IMR-90 (cell line): ENCODE results near the gene HBD. TPM values are rescaled to one million over a fixed set of nuclear protein-coding genes. Genes with fewer than 3 reads are reported as not detected.

ENCODE experiments used
- ATAC-seq: fragments of 200-7000 bp; cut with Tn5 transposase; 2 replicates; pipeline ENCODE4 v1.9.1; 2020; ENCODE audit warnings: low read depth, mild to moderate bottlenecking, moderate library complexity
- BruUV-seq: library from RNA; stranded (reverse); fragments of 400-500 nt; replicated peaks from 2 replicates; lab custom pipeline; 2021; lab: Mats Ljungman, UMichigan
- CTCF ChIA-PET: fragments of 300-600 bp; formaldehyde crosslinking; extraction: SDS; loops from one replicate; lab custom pipeline; 2021; ENCODE audit warnings: antibody characterized with exemption; lab: Yijun Ruan, JAX
- POLR2A ChIA-PET: fragments of 300-600 bp; sonication (Branson Sonifier 250); formaldehyde crosslinking; loops from one replicate; lab custom pipeline; 2022; ENCODE audit warnings: antibody characterized with exemption; ENCODE audit not compliant: unreplicated experiment; lab: Charles Lee
- DNase-seq: peaks from one replicate; pipeline ENCODE4 v3.0.0; 2013
- H2AFZ ChIP-seq: replicated peaks from 2 replicates; pipeline ENCODE3; 2013; ENCODE audit warnings: low read length, mild to moderate bottlenecking; ENCODE audit not compliant: poor library complexity
- H2AK5ac ChIP-seq: 2 replicates; pipeline ENCODE4 v1.6.1; 2013; ENCODE audit warnings: low read depth, low read length, inconsistent platforms
- H2AK9ac ChIP-seq: replicated peaks from 2 replicates; pipeline ENCODE3; 2013; ENCODE audit warnings: mild to moderate bottlenecking, low read depth, low read length, moderate library complexity; ENCODE audit not compliant: poor library complexity
- H2BK120ac ChIP-seq: 2 replicates; pipeline ENCODE4 v1.6.1; 2013; ENCODE audit warnings: low read depth, low read length, inconsistent platforms
- H2BK15ac ChIP-seq: 3 replicates; pipeline ENCODE4 v1.6.1; 2013; ENCODE audit warnings: low read depth, low read length, inconsistent platforms
- H2BK20ac ChIP-seq: 2 replicates; pipeline ENCODE4 v1.6.1; 2013; ENCODE audit warnings: low read depth, mild to moderate bottlenecking, inconsistent platforms, low read length, moderate library complexity
- H2BK5ac ChIP-seq: 2 replicates; pipeline ENCODE4 v1.6.1; 2013; ENCODE audit warnings: mild to moderate bottlenecking, low read depth, low read length, inconsistent platforms; ENCODE audit not compliant: poor library complexity, severe bottlenecking
- H3K14ac ChIP-seq: replicated peaks from 2 replicates; pipeline ENCODE4 v1.6.1; 2013; ENCODE audit warnings: low read depth, low read length, inconsistent platforms
- H3K18ac ChIP-seq: 2 replicates; pipeline ENCODE4 v1.6.1; 2013; ENCODE audit warnings: low read depth, low read length, control low read depth
- H3K23ac ChIP-seq: 2 replicates; pipeline ENCODE4 v1.6.1; 2013; ENCODE audit warnings: low read depth, low read length, inconsistent platforms
- H3K27ac ChIP-seq: 2 replicates; pipeline ENCODE4 v1.5.1; 2013; ENCODE audit warnings: mild to moderate bottlenecking, control low read depth, low read length; ENCODE audit not compliant: insufficient read depth
- H3K27me3 ChIP-seq: 2 replicates; pipeline ENCODE4 v1.6.1; 2013; ENCODE audit warnings: low read length; ENCODE audit not compliant: control insufficient read depth, insufficient read depth
- H3K36me3 ChIP-seq: 2 replicates; pipeline ENCODE4 v1.6.1; 2013; ENCODE audit warnings: low read length, mixed read lengths; ENCODE audit not compliant: control insufficient read depth, insufficient read depth
- H3K4ac ChIP-seq: 2 replicates; pipeline ENCODE4 v1.6.1; 2013; ENCODE audit warnings: low read depth, low read length, inconsistent platforms
- H3K4me1 ChIP-seq: 2 replicates; pipeline ENCODE4 v1.6.1; 2013; ENCODE audit warnings: low read length, mixed read lengths; ENCODE audit not compliant: control insufficient read depth, insufficient read depth
- H3K4me2 ChIP-seq: 2 replicates; pipeline ENCODE4 v1.6.1; 2013; ENCODE audit warnings: low read depth, mild to moderate bottlenecking, control low read depth, low read length, moderate library complexity
- H3K4me3 ChIP-seq: 2 replicates; pipeline ENCODE4 v1.5.1; 2013; ENCODE audit warnings: low read depth, mild to moderate bottlenecking, control low read depth, low read length, moderate library complexity; ENCODE audit not compliant: insufficient read depth
- H3K56ac ChIP-seq: 2 replicates; pipeline ENCODE4 v1.6.1; 2013; ENCODE audit warnings: low read length, inconsistent platforms; ENCODE audit not compliant: insufficient read depth; ENCODE audit errors: extremely low read depth
- H3K79me1 ChIP-seq, 2 experiments: 2 replicates each; pipeline ENCODE4 v1.6.1; 2013; ENCODE audit warnings: low read length in 2 of 2, inconsistent platforms in 1 of 2, low read depth in 1 of 2
- H3K9ac ChIP-seq: 2 replicates; pipeline ENCODE4 v1.6.1; 2013; ENCODE audit warnings: low read depth, low read length, control low read depth
- H3K9me1 ChIP-seq: 2 replicates; pipeline ENCODE4 v1.6.1; 2013; ENCODE audit warnings: low read length, inconsistent platforms; ENCODE audit not compliant: insufficient read depth
- H3K9me3 ChIP-seq: 2 replicates; pipeline ENCODE4 v1.6.1; 2013; ENCODE audit warnings: low read length; ENCODE audit not compliant: control insufficient read depth, insufficient read depth
- H4K20me1 ChIP-seq: 2 replicates; pipeline ENCODE4 v1.6.1; 2013; ENCODE audit warnings: low read length, inconsistent platforms; ENCODE audit not compliant: insufficient read depth
- H4K5ac ChIP-seq: 2 replicates; pipeline ENCODE4 v1.6.1; 2013; ENCODE audit warnings: mild to moderate bottlenecking, low read depth, low read length, control low read depth
- H4K8ac ChIP-seq, 2 experiments: 2 replicates each; pipeline ENCODE4 v1.6.1; 2013; ENCODE audit warnings: low read depth in 2 of 2, low read length in 2 of 2, control low read depth in 1 of 2, inconsistent platforms in 1 of 2
- H4K91ac ChIP-seq: 2 replicates; pipeline ENCODE4 v1.6.1; 2013; ENCODE audit warnings: low read depth, low read length, inconsistent platforms; ENCODE audit not compliant: insufficient read depth
- BHLHE40 ChIP-seq: fragments of 150-350 bp; IDR thresholded peaks from 2 replicates; pipeline ENCODE4 v1.6.1; 2016; ENCODE audit warnings: mild to moderate bottlenecking, low read depth, low read length
- CEBPB ChIP-seq: IDR thresholded peaks from 2 replicates; pipeline ENCODE4 v1.6.1; 2012; ENCODE audit warnings: low read depth, low read length, improper control_type of control experiment
- CHD1 ChIP-seq: IDR thresholded peaks from 2 replicates; pipeline ENCODE4 v1.6.1; 2012; ENCODE audit warnings: low read depth, low read length, improper control_type of control experiment
- CTCF ChIP-seq: conservative IDR thresholded peaks from 2 replicates; pipeline ENCODE4 v1.5.1; 2012; ENCODE audit warnings: mild to moderate bottlenecking, low read depth, low read length, improper control_type of control experiment
- ELK1 ChIP-seq: fragments of 150-350 bp; IDR thresholded peaks from 2 replicates; pipeline ENCODE4 v1.6.1; 2016; ENCODE audit warnings: low read depth, mild to moderate bottlenecking, low read length, moderate library complexity, borderline replicate concordance
- FOS ChIP-seq: fragments of 150-350 bp; IDR thresholded peaks from 2 replicates; pipeline ENCODE4 v1.6.1; 2016; ENCODE audit warnings: low read depth, low read length
- MAFK ChIP-seq: IDR thresholded peaks from 2 replicates; pipeline ENCODE4 v1.6.1; 2012; ENCODE audit warnings: low read depth, low read length, improper control_type of control experiment
- MAZ ChIP-seq: IDR thresholded peaks from 2 replicates; pipeline ENCODE4 v1.6.1; 2012; ENCODE audit warnings: low read depth, mild to moderate bottlenecking, low read length, improper control_type of control experiment, moderate library complexity, borderline replicate concordance
- MXI1 ChIP-seq: IDR thresholded peaks from 2 replicates; pipeline ENCODE4 v1.6.1; 2012; ENCODE audit warnings: low read depth, mild to moderate bottlenecking, low read length, moderate library complexity, borderline replicate concordance
- NFE2L2 ChIP-seq: fragments of 150-350 bp; IDR thresholded peaks from 2 replicates; pipeline ENCODE4 v1.6.1; 2016; ENCODE audit warnings: low read depth, mild to moderate bottlenecking, low read length
- POLR2A ChIP-seq: IDR thresholded peaks from 2 replicates; pipeline ENCODE4 v1.6.1; 2012; ENCODE audit warnings: mild to moderate bottlenecking, low read depth, low read length
- RAD21 ChIP-seq: IDR thresholded peaks from 2 replicates; pipeline ENCODE4 v1.6.1; 2012; ENCODE audit warnings: low read length, improper control_type of control experiment
- RCOR1 ChIP-seq: IDR thresholded peaks from 2 replicates; pipeline ENCODE4 v1.6.1; 2012; ENCODE audit warnings: mild to moderate bottlenecking, low read length, improper control_type of control experiment; ENCODE audit not compliant: insufficient replicate concordance
- RFX5 ChIP-seq: IDR thresholded peaks from 2 replicates; pipeline ENCODE4 v1.8.0; 2012; ENCODE audit warnings: low read depth, mild to moderate bottlenecking, low read length, moderate library complexity
- SMC3 ChIP-seq: fragments of 150-350 bp; IDR thresholded peaks from 2 replicates; pipeline ENCODE4 v1.6.1; 2016; ENCODE audit warnings: low read depth, mild to moderate bottlenecking, antibody characterized with exemption, low read length, moderate library complexity
- USF2 ChIP-seq: fragments of 150-350 bp; IDR thresholded peaks from 2 replicates; pipeline ENCODE4 v1.6.1; 2017; ENCODE audit warnings: mild to moderate bottlenecking, antibody characterized with exemption, low read length, low read depth
- dilution Hi-C: fragments of 300-500 bp; cut with HindIII; formaldehyde crosslinking; loops from one replicate; pipeline ENCODE4 v1.14.3; 2018; ENCODE audit warnings: low sequenced_read_pairs; ENCODE audit not compliant: unreplicated experiment
- in situ Hi-C: fragments of 300-500 bp; cut with MboI; formaldehyde crosslinking; loops from 3 replicates; pipeline ENCODE4 v1.14.3; 2019; ENCODE audit warnings: low sequenced_read_pairs, inconsistent platforms, mixed read lengths
- intact Hi-C: fragments of 100-400 bp; cut with micrococcal nuclease; formaldehyde crosslinking; loops from 2 replicates; pipeline ENCODE4 v1.10.0; 2022
- polyA plus RNA-seq, 3 experiments: library from polyadenylated mRNA; depleted of rRNA; stranded (reverse); fragments of >200 nt; gene quantifications; 2 replicates each; pipeline ENCODE4 v1.2.3, GENCODE V29; 2012; ENCODE audit warnings: low replicate concordance in 1 of 3
- total RNA-seq: library from RNA; depleted of rRNA; stranded (reverse); fragments of >200 nt; gene quantifications from 2 replicates; pipeline ENCODE4 v1.2.3, GENCODE V29; 2012

The HBD gene
- total and polyA plus RNA-seq, 2 of the 4 experiments (the other 2 are of a cell fraction): 6.3 to 12.0 TPM

GRCh38 chr11:5239046-5239445 is 4.8 kb upstream of the HBD start:
- no peak for DNase-seq
- Histone ChIP-seq H2AFZ (no peak overlapping the region), H3K23ac (no peak overlapping the region), H4K5ac (no peak overlapping the region), H3K9me3 (no peaks in the 10 kb centered on the region), H2AK5ac (no peak overlapping the region), H2BK5ac (no peak overlapping the region), H3K9ac (no peak overlapping the region), H3K27me3 (no peaks in the 10 kb centered on the region), H3K4me1 (peaks cover 5% of the 10 kb centered on the region), H3K4me2 (no peak overlapping the region), H2BK15ac (no peak overlapping the region), H3K27ac (no peak overlapping the region), H2BK120ac (no peak overlapping the region), H3K56ac (no peak overlapping the region), H3K79me1 (no peaks in the 10 kb centered on the region), H2BK20ac (no peak overlapping the region), H4K8ac (no peak overlapping the region), H4K91ac (no peak overlapping the region), H3K9me1 (peaks cover 9% of the 10 kb centered on the region; the same call in 1 of the 2 replicates), H3K18ac (no peak overlapping the region), H3K4ac (no peak overlapping the region), H2AK9ac (no peak overlapping the region), H3K36me3 (no peaks in the 10 kb centered on the region), H4K20me1 (no peaks in the 10 kb centered on the region), H3K4me3 (no peak overlapping the region), H3K14ac (no peak overlapping the region)
- ATAC-seq: no peak
- ChIA-PET CTCF (no interaction called here), POLR2A (no interaction called here)
- no peak for TF ChIP-seq RFX5
- no peak for TF ChIP-seq ELK1
- no peak for TF ChIP-seq RAD21
- no peak for TF ChIP-seq FOS
- no peak for TF ChIP-seq NFE2L2
- TF ChIP-seq BHLHE40: no peak
- TF ChIP-seq CEBPB: no peak
- TF ChIP-seq SMC3: no peak
- TF ChIP-seq MAFK: no peak
- no peak for TF ChIP-seq CHD1
- TF ChIP-seq MXI1: no peak
- no peak for TF ChIP-seq RCOR1
- no peak for TF ChIP-seq USF2
- TF ChIP-seq CTCF: no peak
- no peak for TF ChIP-seq MAZ
- no peak for TF ChIP-seq POLR2A
- intact Hi-C loops: no loop called here
- BruUV-seq: no TSS peak
- dilution Hi-C loops: no loop called here
- in situ Hi-C loops: no loop called here
